ENCODE results near the gene AP1S1. TPM values are rescaled to one million over a fixed set of nuclear protein-coding genes. Genes with fewer than 3 reads are reported as not detected.

Gene AP1S1
- total RNA-seq, 1 donor from 2014 or later, result 28.4 TPM

DNA sequence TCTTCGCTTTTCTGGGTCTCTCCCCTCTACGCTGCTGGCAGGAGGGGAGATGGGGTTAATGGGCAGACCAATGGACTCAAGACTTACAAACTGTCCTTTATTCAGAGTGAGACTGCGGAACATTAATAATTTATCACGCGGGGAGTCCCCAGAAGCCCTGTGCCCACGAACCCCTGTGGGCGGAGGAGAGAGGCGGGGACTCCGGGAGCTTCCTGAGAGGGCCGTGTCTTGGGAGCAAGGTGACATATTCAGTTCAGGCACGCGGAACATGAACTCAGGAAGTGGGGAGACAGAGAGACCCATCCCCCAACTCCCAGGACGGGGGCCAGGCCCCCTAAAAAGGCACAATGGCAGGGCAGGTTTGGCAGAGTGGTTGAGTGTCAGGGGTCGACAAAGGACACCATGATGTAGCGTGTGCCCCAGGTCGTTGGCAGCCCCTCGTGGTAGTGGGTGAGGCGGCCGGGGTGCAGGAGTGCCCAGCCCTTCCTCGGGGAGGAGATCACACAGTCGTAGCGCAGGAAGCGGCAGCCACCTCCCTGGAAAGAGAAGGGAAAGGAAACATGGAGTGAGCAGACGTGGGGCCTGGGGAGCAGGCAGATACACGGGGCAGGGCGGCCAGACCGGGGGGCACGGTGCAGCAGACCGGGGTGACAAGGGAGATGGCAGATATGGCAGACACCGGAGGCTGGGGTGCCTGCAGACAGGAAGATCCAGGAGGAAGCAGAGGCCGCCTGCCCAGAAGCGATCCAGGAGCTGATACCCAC lies 51.8 kb downstream of the AP1S1 start:
- Histone ChIP-seq H3K27me3 (ENCODE audit: low read depth) (peaks cover 26% of the 10 kb centered on the region), H3K9me3 (no peaks in the 10 kb centered on the region), H3K4me3 (no peak overlapping the region), H3K36me3 (peaks cover 49% of the 10 kb centered on the region), H3K27ac (no peak overlapping the region), H3K4me1 (peaks cover 10% of the 10 kb centered on the region)
- intact Hi-C loops (cut with DNase I), result no loop called here
- ATAC-seq (no peak), DNase-seq (no peak)
- TF ChIP-seq, protein P1, sequence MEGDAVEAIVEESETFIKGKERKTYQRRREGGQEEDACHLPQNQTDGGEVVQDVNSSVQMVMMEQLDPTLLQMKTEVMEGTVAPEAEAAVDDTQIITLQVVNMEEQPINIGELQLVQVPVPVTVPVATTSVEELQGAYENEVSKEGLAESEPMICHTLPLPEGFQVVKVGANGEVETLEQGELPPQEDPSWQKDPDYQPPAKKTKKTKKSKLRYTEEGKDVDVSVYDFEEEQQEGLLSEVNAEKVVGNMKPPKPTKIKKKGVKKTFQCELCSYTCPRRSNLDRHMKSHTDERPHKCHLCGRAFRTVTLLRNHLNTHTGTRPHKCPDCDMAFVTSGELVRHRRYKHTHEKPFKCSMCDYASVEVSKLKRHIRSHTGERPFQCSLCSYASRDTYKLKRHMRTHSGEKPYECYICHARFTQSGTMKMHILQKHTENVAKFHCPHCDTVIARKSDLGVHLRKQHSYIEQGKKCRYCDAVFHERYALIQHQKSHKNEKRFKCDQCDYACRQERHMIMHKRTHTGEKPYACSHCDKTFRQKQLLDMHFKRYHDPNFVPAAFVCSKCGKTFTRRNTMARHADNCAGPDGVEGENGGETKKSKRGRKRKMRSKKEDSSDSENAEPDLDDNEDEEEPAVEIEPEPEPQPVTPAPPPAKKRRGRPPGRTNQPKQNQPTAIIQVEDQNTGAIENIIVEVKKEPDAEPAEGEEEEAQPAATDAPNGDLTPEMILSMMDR (IDR thresholded peaks at IDR 0.05), result no peak

DNA sequence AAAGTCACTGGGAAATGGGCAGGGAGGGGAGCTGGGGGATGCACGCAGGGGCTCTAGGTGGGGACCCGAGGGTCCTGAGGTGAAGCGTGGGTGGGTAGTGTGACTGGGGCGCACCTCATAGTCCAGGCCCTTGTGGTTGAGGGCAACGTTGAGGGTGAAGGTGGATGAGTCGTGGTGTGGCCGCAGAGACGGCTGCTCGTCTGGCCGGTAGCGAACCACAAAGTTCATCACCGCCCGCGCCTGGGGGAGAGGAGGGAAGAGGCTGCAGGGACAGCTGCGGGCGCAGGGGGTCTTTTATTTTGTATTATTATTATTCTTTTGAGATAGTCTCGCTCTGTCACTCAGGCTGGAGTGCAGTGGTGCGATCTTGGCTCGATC lies 52.4 kb downstream of the AP1S1 start:
- H3K27me3 ChIP-seq (ENCODE audit: low read depth), result peaks cover 20% of the 10 kb centered on the region
- TF ChIP-seq, protein P1 (IDR thresholded peaks at IDR 0.05), result no peak
- DNase-seq (no peak), ATAC-seq (no peak)
- peaks cover 54% of the 10 kb centered on the region for H3K36me3 ChIP-seq
- H3K4me3 ChIP-seq, result no peak overlapping the region
- intact Hi-C loops (cut with DNase I), result no loop called here
- no peak overlapping the region for H3K27ac ChIP-seq
- H3K4me1 ChIP-seq, result peaks cover 8% of the 10 kb centered on the region
- H3K9me3 ChIP-seq, result no peaks in the 10 kb centered on the region

DNA sequence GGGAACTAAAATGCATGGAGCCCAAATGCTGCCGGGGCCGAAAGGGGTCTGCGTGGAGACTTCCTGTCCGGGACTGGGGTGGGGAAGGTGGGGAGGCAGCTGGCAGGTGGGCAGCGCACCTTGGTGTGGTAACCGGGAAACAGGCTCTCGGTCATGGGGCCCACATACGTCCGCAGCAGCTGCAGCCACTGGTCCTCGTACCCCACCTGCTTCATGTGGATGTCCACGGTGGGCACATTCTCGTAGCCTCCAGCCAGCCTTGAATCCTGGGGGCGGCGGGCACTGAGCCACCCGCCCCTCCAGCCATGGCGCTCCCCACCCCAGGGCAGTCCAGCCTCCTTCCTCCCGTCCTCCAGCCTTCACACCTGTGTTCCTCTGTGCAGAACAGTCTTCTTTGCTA lies 53.2 kb downstream of the AP1S1 start:
- Histone ChIP-seq H3K36me3 (peaks cover 62% of the 10 kb centered on the region), H3K27me3 (ENCODE audit: low read depth) (peaks cover 12% of the 10 kb centered on the region), H3K27ac (no peak overlapping the region), H3K4me3 (no peak overlapping the region), H3K4me1 (no peaks in the 10 kb centered on the region), H3K9me3 (no peaks in the 10 kb centered on the region)
- TF ChIP-seq, protein P1 (IDR thresholded peaks at IDR 0.05), result no peak
- DNase-seq, result no peak
- intact Hi-C loops (cut with DNase I), result no loop called here
- ATAC-seq, result no peak

DNA sequence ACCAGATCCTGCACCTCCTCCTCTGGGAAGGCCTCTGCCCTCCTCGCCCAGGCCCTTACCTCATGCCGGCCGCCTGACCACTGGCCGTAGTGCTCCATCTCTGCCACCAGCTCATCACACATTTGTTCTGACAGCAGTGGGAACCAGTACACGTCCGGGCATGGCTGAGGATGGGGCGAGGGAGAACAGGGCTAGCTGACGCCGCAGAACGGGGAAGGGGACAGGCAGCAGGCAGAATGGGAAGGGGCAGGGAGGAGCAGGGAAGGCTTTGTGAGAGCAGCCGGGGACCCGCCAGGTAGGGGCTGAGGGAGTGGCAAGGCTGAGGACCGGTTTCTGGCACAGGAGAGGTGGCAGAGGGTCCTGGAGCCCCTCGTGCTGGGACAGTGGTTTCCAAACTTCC lies 54.5 kb downstream of the AP1S1 start:
- Histone ChIP-seq H3K9me3 (no peaks in the 10 kb centered on the region), H3K36me3 (peaks cover 76% of the 10 kb centered on the region), H3K4me1 (no peaks in the 10 kb centered on the region), H3K27ac (no peak overlapping the region), H3K27me3 (ENCODE audit: low read depth) (no peaks in the 10 kb centered on the region), H3K4me3 (no peak overlapping the region)
- TF ChIP-seq, protein P1 (IDR thresholded peaks at IDR 0.05), result no peak
- DNase-seq (no peak), ATAC-seq (no peak)
- intact Hi-C loops (cut with DNase I), result no loop called here

DNA sequence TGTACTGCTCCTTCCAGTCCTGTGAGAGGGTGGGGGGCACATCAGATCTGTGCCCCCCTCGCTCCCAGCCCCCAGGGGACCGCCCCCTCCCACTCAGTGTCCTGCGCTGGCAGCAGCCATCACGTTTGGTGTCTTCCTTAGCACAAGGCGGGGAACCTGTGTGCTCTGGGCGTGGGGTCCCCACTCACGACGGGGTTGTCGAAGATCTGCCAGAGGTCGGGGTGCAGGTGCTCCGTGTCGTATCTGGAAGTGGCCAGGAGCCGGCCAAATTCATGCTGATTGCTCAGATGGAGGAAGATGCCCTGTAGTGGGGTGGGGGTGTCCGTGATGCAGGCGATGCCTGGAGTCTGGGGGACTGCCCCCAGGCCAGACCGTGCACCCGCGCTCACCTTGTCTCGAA lies 55.9 kb downstream of the AP1S1 start:
- Histone ChIP-seq H3K4me3 (no peak overlapping the region), H3K4me1 (no peaks in the 10 kb centered on the region), H3K36me3 (peaks cover 89% of the 10 kb centered on the region), H3K9me3 (no peaks in the 10 kb centered on the region), H3K27ac (no peak overlapping the region), H3K27me3 (ENCODE audit: low read depth) (no peaks in the 10 kb centered on the region)
- ATAC-seq (no peak), DNase-seq (no peak)
- TF ChIP-seq, protein P1 (IDR thresholded peaks at IDR 0.05), result no peak
- intact Hi-C loops (cut with DNase I), result no loop called here

Small RNAs within 50 kb of the gene (microRNA-seq; reads per million reads assigned to microRNA genes)
- not detected for gene MIR4653 (ENCODE audit: borderline number of aligned reads)

Other genes starting within 250 kb of the AP1S1 start
- gene MUC3A, start 204.9 kb upstream of the AP1S1 start, total RNA-seq, result 1.7 TPM
- gene MUC12, start 184.9 kb upstream of the AP1S1 start, total RNA-seq, result 1.2 TPM
- gene MUC17, start 134.4 kb upstream of the AP1S1 start, total RNA-seq, result not detected
- gene TRIM56, start 69.0 kb upstream of the AP1S1 start, total RNA-seq, result 61.9 TPM
- 15.4 TPM for gene SERPINE1, start 27.4 kb upstream of the AP1S1 start, total RNA-seq
- 0.15 TPM for gene VGF, start 11.1 kb downstream of the AP1S1 start, total RNA-seq
- gene NAT16, start 25.8 kb downstream of the AP1S1 start, total RNA-seq, result not detected
- gene MOGAT3, start 46.6 kb downstream of the AP1S1 start, total RNA-seq, result not detected
- gene PLOD3, start 63.1 kb downstream of the AP1S1 start, total RNA-seq, result 87.9 TPM
- 55.4 TPM for gene ZNHIT1, start 63.7 kb downstream of the AP1S1 start, total RNA-seq
- gene CLDN15, start 83.3 kb downstream of the AP1S1 start, total RNA-seq, result 11.1 TPM
- 133 TPM for gene FIS1, start 90.6 kb downstream of the AP1S1 start, total RNA-seq
- 19.4 TPM for gene IFT22, start 167.3 kb downstream of the AP1S1 start, total RNA-seq
- gene COL26A1, start 208.4 kb downstream of the AP1S1 start, total RNA-seq, result 0.24 TPM

Measured in lower lobe of right lung (tissue), 2 donors.